Right kidney (tissue), 1 donor: ENCODE data around the gene PSRC1.
"Not testable (repeated sequence)": the region's sequence is repeated elsewhere in the genome, so short reads cannot be mapped to it uniquely, and the experiment has no call there.

Experiments used
- DNase-seq: peaks from one replicate; pipeline ENCODE4 v3.0.0-alpha.2; 2016

PSRC1 gene

DNA sequence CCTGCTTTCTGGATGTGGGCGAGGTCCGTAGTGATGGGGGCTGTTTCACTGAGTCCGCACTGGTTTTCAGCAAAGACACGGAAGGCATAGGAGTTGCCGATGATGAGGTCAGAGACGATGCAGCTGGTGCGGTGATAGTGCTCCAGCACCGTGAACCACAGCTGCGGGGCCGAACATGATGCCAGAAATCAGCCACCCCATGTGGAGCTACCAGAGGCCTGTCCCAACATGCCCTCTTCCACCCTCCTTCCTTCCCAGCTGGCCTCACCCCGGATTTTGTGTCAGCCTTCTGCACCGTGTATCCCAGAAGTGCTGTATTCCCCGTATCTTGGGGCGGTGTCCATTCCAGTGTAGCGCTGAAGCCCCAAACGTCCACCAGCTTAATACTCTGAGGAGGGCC, 13.8 kb upstream of the PSRC1 start:
- no peak for DNase-seq

DNA sequence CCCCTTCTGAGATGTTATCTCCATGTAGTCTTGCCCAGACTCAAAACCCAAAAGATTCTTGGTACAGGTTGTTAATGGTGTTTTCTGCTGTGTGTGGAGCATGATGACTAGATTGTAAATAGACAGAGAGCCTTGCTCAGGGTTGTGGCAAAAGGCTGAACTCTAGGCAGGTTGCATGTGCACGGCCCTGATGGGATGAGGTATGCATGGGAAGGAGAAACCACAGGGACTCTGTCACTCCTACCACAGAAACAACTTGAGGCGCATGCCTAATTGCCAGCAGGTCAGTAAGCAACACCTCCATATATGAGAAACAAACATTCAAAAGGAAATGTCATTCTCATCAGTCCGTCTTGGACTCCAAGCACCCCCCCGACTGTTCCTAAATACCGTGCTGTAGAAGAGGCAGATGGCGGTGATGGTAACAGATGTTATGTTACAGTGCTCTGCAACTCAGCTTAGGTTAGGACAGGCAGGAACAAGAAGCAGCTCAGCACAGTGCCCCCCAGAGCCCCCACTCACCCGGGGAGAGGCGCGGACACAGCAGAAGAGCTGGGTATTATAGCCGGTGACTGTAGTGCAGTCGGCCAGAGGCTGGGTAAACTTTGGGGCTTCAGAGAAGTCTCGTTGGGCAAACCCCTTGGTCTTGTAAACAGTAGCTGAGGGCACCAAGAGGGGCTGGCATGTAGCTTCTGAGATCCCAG, 12.9 kb upstream of the PSRC1 start:
- no peak for DNase-seq

DNA sequence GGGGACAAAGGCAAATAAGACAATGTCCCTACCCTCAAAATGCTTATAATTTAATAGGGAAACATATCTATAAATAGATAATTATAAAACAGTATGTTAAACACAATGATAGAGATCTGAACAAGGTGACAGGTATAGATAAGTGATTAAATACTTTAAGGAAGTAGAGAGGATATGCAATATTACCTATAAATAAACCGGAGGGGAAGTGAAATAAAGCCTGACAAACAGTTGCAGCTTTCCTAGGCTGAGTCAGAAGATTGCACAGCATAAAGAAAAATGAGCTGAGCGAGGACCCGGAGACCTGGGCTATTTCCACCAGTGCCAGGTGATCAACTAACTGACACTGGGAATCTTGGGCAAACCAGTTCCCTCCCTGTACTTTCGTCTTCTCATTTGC, 11.5 kb upstream of the PSRC1 start:
- no peak for DNase-seq

DNA sequence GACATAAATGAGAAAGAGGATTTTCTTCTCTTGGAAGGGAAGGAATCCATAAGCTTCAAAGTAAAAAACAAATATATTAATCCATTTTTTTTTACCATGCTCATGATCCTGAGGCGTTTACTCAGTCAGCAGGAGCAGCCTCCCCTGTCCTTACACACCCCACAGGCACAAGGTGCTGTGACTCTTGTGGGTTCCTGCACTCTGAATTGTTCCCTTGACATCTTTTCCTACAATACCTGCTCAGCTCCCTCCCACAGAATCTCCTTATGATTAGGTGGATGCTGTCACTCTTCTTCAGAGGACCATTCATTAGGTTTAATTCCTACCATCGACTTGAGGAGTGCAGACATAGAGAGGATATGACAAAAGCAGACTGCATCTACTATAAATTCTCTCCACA, 10.1 kb upstream of the PSRC1 start:
- no peak for DNase-seq

DNA sequence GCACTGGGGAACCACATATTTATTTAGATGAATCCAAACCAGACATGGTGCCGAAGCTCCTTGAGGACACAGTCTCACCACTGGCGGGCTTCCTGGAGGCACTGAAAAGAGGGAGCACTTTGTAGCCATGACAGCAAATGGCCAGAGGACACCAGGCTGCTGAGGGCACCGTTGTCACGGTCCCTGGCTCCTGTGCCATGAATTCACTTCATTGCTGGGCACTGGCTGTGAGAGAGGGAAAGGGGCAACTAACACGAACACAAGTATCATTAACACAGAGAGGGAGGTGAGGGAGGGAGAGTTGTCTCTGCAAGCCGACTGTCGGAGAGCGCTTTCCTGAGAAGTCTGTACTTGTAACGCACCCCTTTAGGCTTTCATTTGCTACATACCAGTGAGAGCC, 9.4 kb upstream of the PSRC1 start:
- DNase-seq, result no peak

DNA sequence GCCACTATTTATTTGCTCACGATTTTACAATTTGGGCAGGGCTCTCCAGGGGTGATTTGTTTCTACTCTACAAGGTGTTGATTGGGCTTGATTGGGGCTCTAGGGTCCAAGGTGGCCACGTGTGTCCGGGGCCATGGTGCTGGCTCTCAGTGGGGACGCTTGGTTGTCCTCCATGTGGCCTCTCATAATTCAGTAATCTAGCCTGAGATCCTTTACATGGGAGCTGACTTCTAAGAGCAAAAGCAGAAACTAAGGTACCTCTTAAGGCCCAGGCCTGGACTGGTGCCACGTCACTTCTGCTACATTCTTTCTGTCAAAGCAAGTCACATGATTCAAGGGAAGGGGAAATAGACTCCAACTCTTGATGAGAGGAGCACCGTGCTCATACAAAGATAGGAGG, 8.1 kb upstream of the PSRC1 start:
- no peak for DNase-seq

DNA sequence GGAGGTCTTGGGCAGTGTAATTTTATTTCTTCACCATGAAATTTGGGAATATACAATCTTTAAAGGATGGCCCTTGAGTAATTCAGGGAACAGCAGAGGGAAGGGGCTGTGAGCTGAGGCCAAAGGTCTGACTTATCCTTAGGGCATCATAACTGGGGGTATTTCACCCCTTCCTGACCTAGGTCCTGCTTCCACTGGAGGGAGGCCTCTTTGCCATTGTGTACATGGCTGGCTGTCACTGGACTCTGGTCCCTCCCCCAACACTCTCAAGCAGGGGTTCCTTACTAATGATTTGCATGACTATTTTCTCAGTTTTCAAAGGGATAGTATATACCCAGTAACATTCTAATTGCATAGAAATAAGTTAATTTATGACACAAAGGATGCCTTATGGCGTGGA, 7.2 kb upstream of the PSRC1 start:
- no peak for DNase-seq

DNA sequence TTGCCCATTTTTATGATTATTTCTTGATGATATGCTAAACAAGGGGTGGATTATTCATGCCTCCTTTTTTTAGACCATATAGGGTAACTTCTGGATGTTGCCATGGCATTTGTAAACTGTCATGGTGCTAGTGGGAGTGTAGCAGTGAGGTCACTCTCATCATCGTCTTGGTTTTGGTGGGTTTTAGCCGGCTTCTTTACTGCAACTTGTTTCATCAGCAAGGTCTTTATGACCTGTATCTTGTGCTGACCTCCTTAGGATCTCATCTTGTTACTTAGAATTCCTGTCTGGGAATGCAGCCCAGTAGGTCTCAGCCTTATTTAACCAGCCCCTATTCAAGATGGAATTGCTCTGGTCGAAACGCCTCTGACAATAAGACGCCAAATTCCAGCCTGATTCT, 3.8 kb upstream of the PSRC1 start:
- not testable (repeated sequence) for DNase-seq

DNA sequence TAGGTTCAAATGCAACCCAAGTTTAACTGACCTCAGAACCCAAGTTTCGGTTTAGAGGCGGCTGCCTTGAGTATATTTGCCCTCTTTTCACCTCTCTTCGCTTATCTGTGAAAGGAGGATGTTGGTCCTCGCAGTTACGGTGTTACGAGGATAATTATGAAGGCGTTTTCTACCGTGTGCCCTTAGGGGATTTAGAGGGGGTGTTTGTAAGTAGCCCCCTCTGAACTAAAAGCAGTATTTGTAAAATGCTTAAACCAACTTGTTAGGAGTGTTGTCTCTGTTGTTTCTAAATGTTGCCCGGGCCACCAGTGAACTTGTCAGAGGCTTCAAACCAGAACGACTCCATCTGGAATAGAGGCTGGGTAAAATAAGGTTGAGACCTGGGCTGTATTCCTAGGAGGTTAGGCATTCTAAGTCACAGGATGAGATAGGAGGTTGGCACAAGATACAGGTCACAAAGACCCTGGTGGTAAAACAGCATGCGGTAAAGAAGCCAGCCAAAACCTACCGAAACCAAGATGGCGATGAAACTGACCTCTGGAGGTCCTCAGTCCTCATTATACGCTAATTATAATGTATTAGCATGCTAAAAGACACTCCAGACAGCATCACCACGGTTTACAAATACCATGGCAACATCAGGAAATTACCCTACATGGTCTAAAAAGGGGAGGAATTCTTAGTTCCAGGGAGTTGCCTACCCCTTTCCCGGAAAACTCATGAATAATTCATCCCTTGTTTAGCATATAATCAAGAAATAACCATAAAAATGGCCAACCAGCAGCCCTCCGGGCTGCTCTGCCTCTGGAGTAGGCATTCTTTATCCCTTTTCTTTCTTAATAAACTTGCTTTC, 1.0 kb upstream of the PSRC1 start:
- no peak for DNase-seq

DNA sequence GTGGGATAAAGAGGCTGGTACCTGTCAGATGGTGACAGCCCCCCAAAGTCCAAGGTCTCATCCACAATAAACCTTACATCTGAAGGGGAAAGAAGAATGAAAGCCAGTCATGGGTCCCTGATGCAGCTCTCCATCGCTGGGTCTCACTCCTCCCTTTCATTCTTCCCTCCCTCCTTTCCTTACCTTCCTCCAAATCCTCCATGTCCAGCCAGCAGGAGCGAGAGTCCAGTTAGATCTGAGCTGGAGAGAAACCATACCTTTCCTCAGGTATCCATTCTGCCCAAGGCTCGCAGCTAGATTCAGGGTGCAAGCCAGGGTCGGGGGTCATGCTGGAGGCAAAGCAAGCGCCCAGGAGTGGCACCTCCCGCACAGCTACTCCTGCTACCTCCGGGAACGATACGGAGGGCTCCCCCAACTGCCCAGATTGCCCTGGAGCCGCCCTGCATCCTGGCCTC, 421 bp downstream of the PSRC1 start:
- DNase-seq, result peak; percentile 37

DNA sequence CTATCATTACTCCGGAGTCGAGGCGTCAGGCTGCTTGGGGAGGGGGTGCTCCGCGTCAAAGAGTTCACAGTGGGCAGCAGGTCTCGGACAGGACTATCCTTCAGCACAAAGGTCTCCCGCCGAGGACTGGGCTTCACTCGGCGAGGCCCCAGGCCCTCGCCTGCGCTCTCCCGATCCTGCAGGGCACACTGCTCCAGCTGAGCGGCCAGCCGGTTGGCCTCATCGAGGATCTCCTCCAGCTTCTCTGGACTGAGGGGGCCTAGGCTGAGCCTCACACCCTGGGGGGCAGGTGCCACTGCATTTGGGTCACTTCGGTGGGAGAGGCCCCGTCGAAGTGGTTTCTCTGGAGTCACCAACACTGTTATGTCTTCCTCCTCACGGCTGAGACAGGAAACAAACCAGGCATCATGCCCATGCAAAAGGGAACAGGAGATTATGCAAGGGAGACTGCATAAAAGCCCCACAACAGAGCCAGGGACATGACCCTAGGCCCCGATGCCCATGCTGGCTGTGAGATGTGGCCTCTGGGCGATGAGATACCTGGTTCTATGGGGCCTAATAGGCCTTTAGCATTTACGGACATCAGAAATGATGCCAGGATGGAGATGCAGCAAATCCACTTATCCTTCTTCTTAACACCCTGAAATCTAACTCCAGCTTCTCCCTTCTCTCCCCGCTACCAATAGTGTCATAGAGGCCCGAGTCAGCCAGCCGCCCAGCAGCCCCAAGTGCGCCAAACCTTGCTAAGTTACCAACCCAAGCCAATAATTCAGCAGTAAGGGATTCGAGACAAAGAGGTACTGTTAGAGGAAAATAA, 1.1 kb downstream of the PSRC1 start:
- DNase-seq, result no peak

DNA sequence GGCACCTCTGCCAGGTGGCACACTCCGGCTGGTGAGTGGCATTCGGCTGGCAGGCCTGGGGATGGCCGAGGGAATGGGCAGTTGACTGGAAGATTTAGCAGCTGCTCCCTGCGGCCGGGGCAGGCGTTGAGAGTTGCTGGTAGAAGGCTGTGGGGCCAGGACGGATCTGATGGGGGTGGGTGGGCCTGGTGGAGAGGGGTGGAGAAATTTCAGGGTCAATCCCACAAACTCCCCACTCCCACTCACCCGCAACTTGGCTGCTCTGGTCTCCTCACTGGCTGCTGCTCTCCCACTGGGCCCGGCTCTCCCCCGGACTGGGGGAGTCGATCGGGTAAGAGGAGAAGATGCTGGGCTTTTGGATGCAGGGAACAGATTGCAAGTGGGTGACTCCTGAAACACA, 2.1 kb downstream of the PSRC1 start:
- no peak for DNase-seq

DNA sequence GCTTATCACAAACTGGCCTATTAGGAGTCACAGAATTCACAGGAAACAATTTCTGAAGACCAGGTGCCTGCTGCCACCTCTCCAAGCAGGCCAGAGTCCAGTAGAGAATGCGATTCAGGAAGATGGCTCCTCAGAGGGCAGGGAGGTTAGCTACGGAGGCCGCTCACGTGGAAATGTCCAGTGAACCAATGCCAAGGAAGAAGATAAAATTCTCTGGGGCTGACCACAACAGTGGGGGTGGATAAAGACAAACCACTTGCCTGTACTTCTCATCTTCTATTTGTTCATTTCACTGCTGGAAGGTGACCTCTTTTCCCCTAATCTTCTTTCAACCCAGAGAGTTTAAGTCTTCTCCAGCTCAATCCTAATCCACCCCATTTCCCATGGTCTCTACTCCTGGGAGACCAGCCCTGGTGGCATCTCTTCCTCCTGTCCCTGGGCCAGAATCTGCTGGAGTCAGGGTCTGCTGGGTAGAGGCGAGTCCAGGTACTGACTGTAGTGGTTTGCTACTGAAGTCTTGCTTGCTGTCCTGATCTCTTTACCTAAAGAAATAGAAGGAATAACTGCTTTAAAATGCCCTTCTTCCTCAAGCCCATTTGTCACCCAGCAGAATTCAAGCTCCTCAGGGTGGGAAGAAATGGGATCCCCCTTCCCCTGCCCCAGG, 3.2 kb downstream of the PSRC1 start:
- no peak for DNase-seq

DNA sequence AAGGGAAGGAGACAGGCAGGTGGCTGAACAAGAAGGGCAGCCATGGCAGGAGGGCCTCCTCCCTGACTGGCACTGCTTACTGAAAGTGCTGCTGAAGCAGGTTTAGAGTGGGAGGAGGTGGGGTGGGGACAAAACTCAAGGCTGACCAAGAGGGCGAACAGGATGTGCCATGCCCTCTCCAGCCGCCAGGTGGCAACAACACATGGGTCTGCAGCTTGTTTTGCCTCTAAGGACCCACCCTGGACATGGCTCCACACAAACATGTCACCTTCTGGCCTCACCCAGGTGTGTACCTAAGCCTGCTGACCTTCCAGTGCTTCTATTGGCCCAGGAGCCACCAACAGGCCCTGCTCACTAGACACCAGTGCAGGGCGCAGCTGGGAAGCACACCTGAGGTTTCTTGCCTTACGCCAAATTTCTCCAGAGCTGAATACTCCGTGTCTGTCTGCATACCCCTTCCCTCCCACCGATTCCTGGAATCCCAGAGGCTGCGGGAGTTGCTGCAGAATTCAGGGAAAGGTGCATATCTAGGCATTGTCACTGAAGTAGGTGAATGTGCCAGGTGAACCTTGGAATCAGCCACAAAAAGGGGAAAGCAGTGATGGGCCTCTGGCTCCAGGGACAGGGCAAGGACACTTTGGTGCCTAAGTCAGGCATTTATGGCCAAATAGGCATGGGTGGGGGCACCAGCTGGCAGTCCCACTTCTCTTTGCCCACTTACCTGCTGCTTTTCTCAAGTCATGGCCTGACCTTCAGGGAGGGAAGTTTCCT, 5.3 kb downstream of the PSRC1 start:
- peak; percentile 72 for DNase-seq

DNA sequence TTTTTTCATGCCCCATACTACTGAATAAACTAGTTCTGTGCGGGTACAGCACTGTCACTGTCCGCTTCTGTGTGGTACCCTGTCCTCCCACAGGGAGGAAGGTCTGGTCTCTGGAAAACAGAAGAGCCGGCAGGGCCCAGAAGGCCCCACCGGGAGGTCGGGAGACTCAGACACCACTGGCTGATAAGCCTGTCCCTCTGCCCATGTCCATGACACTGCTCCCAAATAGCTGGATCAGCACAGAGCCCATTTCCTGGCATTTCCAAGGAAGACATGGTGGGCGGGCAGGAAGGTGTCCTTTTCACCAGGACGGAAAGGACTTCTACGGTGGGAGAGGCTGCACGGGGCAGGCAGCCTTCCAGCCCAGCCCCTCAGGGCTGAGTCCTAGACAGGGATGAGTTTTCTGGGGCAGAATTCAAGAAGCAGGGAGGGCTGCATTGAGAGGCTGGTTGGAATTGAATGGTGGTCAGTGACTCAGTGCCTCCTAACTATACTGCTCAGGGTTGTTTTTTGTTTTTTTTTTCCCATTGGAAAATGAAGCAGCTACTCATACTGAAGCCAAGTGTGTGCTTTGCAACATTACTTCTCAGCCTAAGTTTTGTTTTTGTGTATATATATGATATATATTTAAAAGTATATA, 7.1 kb downstream of the PSRC1 start:
- DNase-seq, result no peak

DNA sequence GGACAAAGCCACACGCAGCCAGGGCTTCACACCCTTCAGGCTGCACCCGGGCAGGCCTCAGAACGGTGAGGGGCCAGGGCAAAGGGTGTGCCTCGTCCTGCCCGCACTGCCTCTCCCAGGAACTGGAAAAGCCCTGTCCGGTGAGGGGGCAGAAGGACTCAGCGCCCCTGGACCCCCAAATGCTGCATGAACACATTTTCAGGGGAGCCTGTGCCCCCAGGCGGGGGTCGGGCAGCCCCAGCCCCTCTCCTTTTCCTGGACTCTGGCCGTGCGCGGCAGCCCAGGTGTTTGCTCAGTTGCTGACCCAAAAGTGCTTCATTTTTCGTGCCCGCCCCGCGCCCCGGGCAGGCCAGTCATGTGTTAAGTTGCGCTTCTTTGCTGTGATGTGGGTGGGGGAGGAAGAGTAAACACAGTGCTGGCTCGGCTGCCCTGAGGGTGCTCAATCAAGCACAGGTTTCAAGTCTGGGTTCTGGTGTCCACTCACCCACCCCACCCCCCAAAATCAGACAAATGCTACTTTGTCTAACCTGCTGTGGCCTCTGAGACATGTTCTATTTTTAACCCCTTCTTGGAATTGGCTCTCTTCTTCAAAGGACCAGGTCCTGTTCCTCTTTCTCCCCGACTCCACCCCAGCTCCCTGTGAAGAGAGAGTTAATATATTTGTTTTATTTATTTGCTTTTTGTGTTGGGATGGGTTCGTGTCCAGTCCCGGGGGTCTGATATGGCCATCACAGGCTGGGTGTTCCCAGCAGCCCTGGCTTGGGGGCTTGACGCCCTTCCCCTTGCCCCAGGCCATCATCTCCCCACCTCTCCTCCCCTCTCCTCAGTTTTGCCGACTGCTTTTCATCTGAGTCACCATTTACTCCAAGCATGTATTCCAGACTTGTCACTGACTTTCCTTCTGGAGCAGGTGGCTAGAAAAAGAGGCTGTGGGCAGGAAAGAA, 8.1 kb downstream of the PSRC1 start:
- DNase-seq, result peak; percentile 70

DNA sequence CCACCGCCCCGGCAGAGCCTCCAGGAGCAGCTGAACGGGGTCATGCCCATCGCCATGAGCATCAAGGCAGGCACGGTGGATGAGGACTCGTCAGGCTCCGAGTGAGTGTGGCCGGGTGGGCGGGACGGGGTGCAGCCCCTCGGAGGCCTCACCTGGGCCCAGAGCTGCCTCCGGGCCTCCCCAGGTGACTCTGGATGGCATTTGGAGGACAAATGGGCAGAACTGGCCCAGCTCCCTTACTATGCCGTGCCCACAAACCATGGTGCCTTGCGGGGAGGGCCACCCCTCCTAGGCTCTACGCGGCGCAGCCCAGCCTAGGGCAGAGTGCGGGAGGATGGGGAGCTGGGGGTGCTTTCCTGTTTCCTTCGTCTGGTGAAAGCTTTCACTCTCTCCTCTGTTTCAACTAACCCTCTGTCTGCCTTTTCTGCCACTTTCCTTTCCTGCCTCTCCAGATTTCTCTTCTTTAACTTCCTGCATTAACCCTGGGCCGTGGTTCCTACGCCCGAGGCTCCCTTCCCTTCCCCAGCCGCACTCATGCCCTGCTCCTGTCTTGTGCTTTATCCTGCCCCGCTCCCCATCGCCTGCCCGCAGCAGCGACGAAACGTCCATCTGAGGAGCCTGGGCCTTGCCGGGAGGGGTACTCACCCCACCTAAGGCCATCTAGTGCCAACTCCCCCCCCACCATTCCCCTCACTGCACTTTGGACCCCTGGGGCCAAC, 9.2 kb downstream of the PSRC1 start:
- no peak for DNase-seq

DNA sequence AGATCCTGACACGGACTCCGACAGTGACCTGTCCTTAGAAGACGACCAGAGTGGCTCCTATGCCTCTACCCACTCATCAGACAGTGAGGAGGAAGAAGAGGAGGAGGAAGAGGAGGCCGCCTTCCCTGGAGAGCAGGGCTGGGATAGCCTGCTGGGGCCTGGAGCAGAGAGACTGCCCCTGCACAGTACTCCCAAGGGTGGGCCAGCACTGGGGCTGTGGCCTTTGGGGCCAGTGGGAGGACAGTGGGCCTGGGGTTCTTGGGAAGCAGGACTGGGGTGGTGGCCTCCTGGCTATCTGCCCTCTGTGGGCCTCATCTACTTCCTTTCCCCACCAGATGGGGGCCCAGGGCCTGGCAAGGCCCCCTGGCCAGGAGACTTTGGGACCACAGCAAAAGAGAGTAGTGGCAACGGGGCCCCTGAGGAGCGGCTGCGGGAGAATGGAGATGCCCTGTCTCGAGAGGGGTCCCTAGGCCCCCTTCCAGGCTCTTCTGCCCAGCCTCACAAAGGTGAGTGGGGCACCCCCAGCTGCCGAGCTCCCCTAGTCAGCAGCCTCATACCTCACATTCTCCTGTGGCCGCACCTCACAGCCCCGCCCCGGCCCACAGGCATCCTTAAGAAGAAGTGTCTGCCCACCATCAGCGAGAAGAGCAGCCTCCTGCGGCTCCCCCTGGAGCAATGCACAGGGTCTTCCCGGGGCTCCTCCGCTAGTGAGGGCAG, 10.0 kb downstream of the PSRC1 start:
- DNase-seq, result no peak
